ENCODE measurements around the gene MMP28.

MMP28 gene

GRCh38 chr17:35740216-35740615, 55.2 kb downstream of the MMP28 start:
- Histone ChIP-seq H3K9me3 (replicated peaks; ENCODE audit: insufficient read depth, low read length) (no peaks in the 10 kb centered on the region), H3K9ac (ENCODE audit: low read length) (no peak overlapping the region), H3K79me2 (ENCODE audit: low read length) (no peaks in the 10 kb centered on the region), H3F3A (ENCODE audit: insufficient read depth, low read length) (no peaks in the 10 kb centered on the region), H3K4me1 (ENCODE audit: low read length) (no peaks in the 10 kb centered on the region), H3K27ac (ENCODE audit: low read length) (no peak overlapping the region), H3K9me2 (replicated peaks; ENCODE audit: insufficient read depth, low read length) (no peaks in the 10 kb centered on the region), H3K4me2 (ENCODE audit: low read depth, low read length) (no peak overlapping the region), H3K4me3 (ENCODE audit: low read length) (no peak overlapping the region), H3K36me3 (replicated peaks; ENCODE audit: insufficient read depth, low read length) (no peaks in the 10 kb centered on the region), H4K20me1 (ENCODE audit: insufficient read depth, low read length) (no peaks in the 10 kb centered on the region), H3K27me3 (replicated peaks; ENCODE audit: insufficient read depth, low read length) (peaks cover 30% of the 10 kb centered on the region), H2AFZ (ENCODE audit: low read length) (no peak overlapping the region)
- no peak for DNase-seq
- no peak for TF ChIP-seq EZH2 (optimal IDR thresholded peaks at IDR 0.05; ENCODE audit: low read depth, low read length)
- TF ChIP-seq CTCF (IDR thresholded peaks at IDR 0.05; ENCODE audit: low read length) = no peak
- no peak for TF ChIP-seq EZH2phosphoT487 (IDR thresholded peaks at IDR 0.05; ENCODE audit: low read length)

GRCh38 chr17:35738519-35739133, 56.8 kb downstream of the MMP28 start:
- no peak overlapping the region for H2AFZ ChIP-seq (ENCODE audit: low read length)
- no peaks in the 10 kb centered on the region for H3K36me3 ChIP-seq (replicated peaks; ENCODE audit: insufficient read depth, low read length)
- peaks cover 23% of the 10 kb centered on the region for H3K27me3 ChIP-seq (replicated peaks; ENCODE audit: insufficient read depth, low read length)
- H3F3A ChIP-seq (ENCODE audit: insufficient read depth, low read length) = no peaks in the 10 kb centered on the region
- no peaks in the 10 kb centered on the region for H4K20me1 ChIP-seq (ENCODE audit: insufficient read depth, low read length)
- no peaks in the 10 kb centered on the region for H3K9me3 ChIP-seq (replicated peaks; ENCODE audit: insufficient read depth, low read length)
- no peak overlapping the region for H3K4me3 ChIP-seq (ENCODE audit: low read length)
- TF ChIP-seq EZH2phosphoT487 (IDR thresholded peaks at IDR 0.05; ENCODE audit: low read length) = no peak
- TF ChIP-seq CTCF (IDR thresholded peaks at IDR 0.05; ENCODE audit: low read length) = no peak
- no peak for TF ChIP-seq EZH2 (optimal IDR thresholded peaks at IDR 0.05; ENCODE audit: low read depth, low read length)
- DNase-seq = no peak
- no peaks in the 10 kb centered on the region for H3K9me2 ChIP-seq (replicated peaks; ENCODE audit: insufficient read depth, low read length)
- no peaks in the 10 kb centered on the region for H3K4me1 ChIP-seq (ENCODE audit: low read length)
- no peak overlapping the region for H3K27ac ChIP-seq (ENCODE audit: low read length)
- H3K79me2 ChIP-seq (ENCODE audit: low read length) = no peaks in the 10 kb centered on the region
- no peak overlapping the region for H3K4me2 ChIP-seq (ENCODE audit: low read depth, low read length)
- H3K9ac ChIP-seq (ENCODE audit: low read length) = no peak overlapping the region

- Histone ChIP-seq H3K4me1 (ENCODE audit: low read length) (no peaks in the 10 kb centered on the region), H3K9me2 (replicated peaks; ENCODE audit: insufficient read depth, low read length) (no peaks in the 10 kb centered on the region), H3K4me2 (ENCODE audit: low read depth, low read length) (no peak overlapping the region), H4K20me1 (ENCODE audit: insufficient read depth, low read length) (no peaks in the 10 kb centered on the region), H3K27me3 (replicated peaks; ENCODE audit: insufficient read depth, low read length) (peaks cover under 1% of the 10 kb centered on the region; the same call in 1 of the 2 replicates), H3K9me3 (replicated peaks; ENCODE audit: insufficient read depth, low read length) (no peaks in the 10 kb centered on the region), H2AFZ (ENCODE audit: low read length) (no peak overlapping the region), H3K36me3 (replicated peaks; ENCODE audit: insufficient read depth, low read length) (no peaks in the 10 kb centered on the region), H3K4me3 (ENCODE audit: low read length) (no peak overlapping the region), H3F3A (ENCODE audit: insufficient read depth, low read length) (no peaks in the 10 kb centered on the region), H3K9ac (ENCODE audit: low read length) (no peak overlapping the region), H3K79me2 (ENCODE audit: low read length) (no peaks in the 10 kb centered on the region), H3K27ac (ENCODE audit: low read length) (no peak overlapping the region)
- TF ChIP-seq CTCF (IDR thresholded peaks at IDR 0.05; ENCODE audit: low read length) (no peak), EZH2 (optimal IDR thresholded peaks at IDR 0.05; ENCODE audit: low read depth, low read length) (no peak), EZH2phosphoT487 (IDR thresholded peaks at IDR 0.05; ENCODE audit: low read length) (no peak)
- DNase-seq = no peak
These were observed 59.2 kb downstream of the MMP28 start for GRCh38 chr17:35736236-35736635.
